Measurements from ENCODE around the gene GNLY. TPM values are rescaled to one million over a fixed set of nuclear protein-coding genes. Genes with fewer than 3 reads are reported as not detected.

The GNLY gene
- total RNA-seq, 4 donors from 2014 or later: 0.63 to 4.2 (median 0.98) TPM; not detected in 1

- peak in 1 of 2 donors; percentile 37 for DNase-seq (ENCODE audit: low spot score in 2 of 2)
- Histone ChIP-seq H3K4me3 (no peak overlapping the region), H3K36me3 (no peaks in the 10 kb centered on the region), H3K27ac (peak overlapping the region; percentile 75 to 89 (median 85)), H3K27me3 (no peaks in the 10 kb centered on the region), H3K4me1 (peaks cover 0 to 79% (median 38%) of the 10 kb centered on the region in 4 donors), H3K9me3 (no peaks in the 10 kb centered on the region)
- TF ChIP-seq EP300 (IDR thresholded peaks at IDR 0.05) (peak in 1 of 2 donors; percentile 84), CTCF (IDR thresholded peaks at IDR 0.05) (no peak)
- 42 to 52% methylated on average over 17 to 19 of the region's 19 CpGs for WGBS, 2 donors
These were observed 16.8 kb downstream of the GNLY start for GRCh38 chr2:85710687-85711577.

DNA sequence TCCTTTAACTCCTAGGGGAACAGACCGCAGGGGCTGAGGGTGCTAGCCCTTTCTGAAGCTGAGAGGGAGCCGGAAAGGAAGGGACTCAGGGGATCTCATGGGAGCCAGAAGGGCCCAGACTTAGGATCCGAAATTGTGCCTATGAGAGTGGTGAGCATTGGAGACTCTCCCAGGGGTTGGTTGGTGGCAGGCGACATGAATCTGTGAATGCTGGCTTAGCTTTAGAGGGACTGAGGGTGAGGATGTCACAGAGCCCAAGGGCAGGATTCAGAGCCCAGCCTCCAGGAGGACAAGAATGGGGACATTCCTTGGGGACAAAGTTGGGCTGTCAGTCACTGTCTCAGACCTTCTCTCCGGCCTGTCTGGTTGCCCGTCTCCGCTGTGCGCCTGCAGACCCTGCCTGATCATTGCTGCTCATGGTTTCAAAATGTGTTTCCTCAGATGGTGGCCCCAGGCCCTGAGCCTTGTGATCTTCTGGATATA lies 17.5 kb downstream of the GNLY start:
- H3K9me3 ChIP-seq: no peaks in the 10 kb centered on the region
- DNase-seq (ENCODE audit: low spot score in 2 of 2): no peak
- H3K27ac ChIP-seq: peak overlapping the region; percentile 75 to 89 (median 85)
- H3K36me3 ChIP-seq: no peaks in the 10 kb centered on the region
- WGBS, 2 donors: 85 to 87% methylated on average over 4 to 8 of the region's 8 CpGs
- TF ChIP-seq POLR2A (IDR thresholded peaks at IDR 0.05) (no peak), EP300 (IDR thresholded peaks at IDR 0.05) (no peak), CTCF (IDR thresholded peaks at IDR 0.05) (no peak)
- H3K27me3 ChIP-seq: no peaks in the 10 kb centered on the region
- no peak overlapping the region for H3K4me3 ChIP-seq
- peaks cover 0 to 72% (median 34%) of the 10 kb centered on the region in 4 donors for H3K4me1 ChIP-seq

DNA sequence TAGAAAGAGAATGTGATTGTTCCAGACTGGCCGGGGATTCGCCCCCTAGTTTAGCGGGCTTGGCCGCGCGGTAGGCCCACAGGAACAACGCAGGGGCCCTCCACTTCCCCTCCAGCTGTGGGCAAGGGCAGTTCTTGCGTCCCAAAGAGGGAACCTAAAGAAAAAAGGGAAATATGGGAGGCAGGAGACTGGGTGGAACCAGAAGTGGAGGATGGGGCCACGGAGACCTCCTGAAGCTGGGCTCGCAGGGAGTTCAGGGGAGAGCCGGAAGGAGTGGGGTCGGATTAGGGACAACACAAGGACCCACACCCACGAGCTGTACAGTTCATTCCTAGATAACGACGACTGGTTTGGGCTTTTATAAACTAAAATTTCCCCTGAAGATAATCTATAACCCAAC lies 18.2 kb downstream of the GNLY start:
- no peaks in the 10 kb centered on the region for H3K9me3 ChIP-seq
- H3K27ac ChIP-seq: peak overlapping the region; percentile 32 to 89 (median 66)
- peaks cover 0 to 65% (median 31%) of the 10 kb centered on the region in 4 donors for H3K4me1 ChIP-seq
- H3K4me3 ChIP-seq: no peak overlapping the region
- H3K27me3 ChIP-seq: no peaks in the 10 kb centered on the region
- TF ChIP-seq EP300 (IDR thresholded peaks at IDR 0.05): peak; percentile 15 to 55
- no peak for TF ChIP-seq POLR2A (IDR thresholded peaks at IDR 0.05)
- TF ChIP-seq CTCF (IDR thresholded peaks at IDR 0.05): no peak
- no peaks in the 10 kb centered on the region for H3K36me3 ChIP-seq
- WGBS, 2 donors: 78 to 84% methylated on average over 15 of the region's 15 CpGs
- DNase-seq (ENCODE audit: low spot score in 2 of 2): no peak

- Histone ChIP-seq H3K27me3 (no peaks in the 10 kb centered on the region), H3K9me3 (no peaks in the 10 kb centered on the region), H3K36me3 (no peaks in the 10 kb centered on the region), H3K4me3 (no peak overlapping the region), H3K27ac (peak overlapping the region; percentile 32 to 89 (median 66)), H3K4me1 (peaks cover 0 to 58% (median 29%) of the 10 kb centered on the region in 4 donors)
- peak in 1 of 2 donors; percentile 38 for DNase-seq (ENCODE audit: low spot score in 2 of 2)
- WGBS, 2 donors: 48 to 52% methylated on average over 9 of the region's 9 CpGs
- TF ChIP-seq POLR2A (IDR thresholded peaks at IDR 0.05): peak in 1 of 2 donors; percentile 13
- TF ChIP-seq EP300 (IDR thresholded peaks at IDR 0.05): peak; percentile 87 to 93
- no peak for TF ChIP-seq CTCF (IDR thresholded peaks at IDR 0.05)
These were observed 18.9 kb downstream of the GNLY start for GRCh38 chr2:85712849-85713612.
